Measurements from ENCODE around the gene NID1. TPM values are rescaled to one million over a fixed set of nuclear protein-coding genes. Genes with fewer than 3 reads are reported as not detected.
A peak's percentile ranks its signal among the peaks of the same experiment; 100 is the strongest.

Gene NID1
- total and polyA plus RNA-seq, 11 donors, result 19.4 to 157 (median 61.7) TPM

DNA sequence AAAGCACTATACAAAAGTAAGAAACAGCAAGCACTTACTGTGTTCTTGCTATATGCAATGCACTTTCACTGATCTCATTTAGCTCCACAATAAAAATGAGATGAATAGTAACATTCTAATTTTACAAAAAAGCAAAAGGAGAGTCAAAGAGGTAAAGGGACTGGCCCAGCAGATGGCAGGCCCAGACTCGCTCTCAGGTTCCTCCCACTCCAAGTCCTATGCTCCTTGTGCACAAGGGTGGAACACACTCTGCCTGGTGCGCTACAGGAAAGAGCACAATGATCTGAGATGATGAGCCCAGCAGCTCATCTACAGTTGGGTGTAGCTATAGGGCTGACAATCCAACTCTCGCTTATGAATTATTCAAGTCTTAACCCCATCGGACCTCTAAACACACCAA, 104.1 kb downstream of the NID1 start:
- no peaks in the 10 kb centered on the region for H3K27me3 ChIP-seq
- no peak for DNase-seq
- H3K36me3 ChIP-seq, result no peaks in the 10 kb centered on the region
- no peaks in the 10 kb centered on the region for H3K9me3 ChIP-seq
- intact Hi-C loops (cut with DNase I), result no loop called here
- peaks cover 0 to 7% (median 0%) of the 10 kb centered on the region in 12 donors for H3K4me1 ChIP-seq
- H3K4me3 ChIP-seq, result no peak overlapping the region
- TF ChIP-seq, protein P1, sequence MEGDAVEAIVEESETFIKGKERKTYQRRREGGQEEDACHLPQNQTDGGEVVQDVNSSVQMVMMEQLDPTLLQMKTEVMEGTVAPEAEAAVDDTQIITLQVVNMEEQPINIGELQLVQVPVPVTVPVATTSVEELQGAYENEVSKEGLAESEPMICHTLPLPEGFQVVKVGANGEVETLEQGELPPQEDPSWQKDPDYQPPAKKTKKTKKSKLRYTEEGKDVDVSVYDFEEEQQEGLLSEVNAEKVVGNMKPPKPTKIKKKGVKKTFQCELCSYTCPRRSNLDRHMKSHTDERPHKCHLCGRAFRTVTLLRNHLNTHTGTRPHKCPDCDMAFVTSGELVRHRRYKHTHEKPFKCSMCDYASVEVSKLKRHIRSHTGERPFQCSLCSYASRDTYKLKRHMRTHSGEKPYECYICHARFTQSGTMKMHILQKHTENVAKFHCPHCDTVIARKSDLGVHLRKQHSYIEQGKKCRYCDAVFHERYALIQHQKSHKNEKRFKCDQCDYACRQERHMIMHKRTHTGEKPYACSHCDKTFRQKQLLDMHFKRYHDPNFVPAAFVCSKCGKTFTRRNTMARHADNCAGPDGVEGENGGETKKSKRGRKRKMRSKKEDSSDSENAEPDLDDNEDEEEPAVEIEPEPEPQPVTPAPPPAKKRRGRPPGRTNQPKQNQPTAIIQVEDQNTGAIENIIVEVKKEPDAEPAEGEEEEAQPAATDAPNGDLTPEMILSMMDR (IDR thresholded peaks at IDR 0.05), result no peak
- no peak for TF ChIP-seq POLR2A (IDR thresholded peaks at IDR 0.05)
- ATAC-seq, result no peak
- WGBS, 4 donors, result 83 to 97% (median 89%) methylated on average over 4 of the region's 4 CpGs
- no peak overlapping the region for H3K27ac ChIP-seq

DNA sequence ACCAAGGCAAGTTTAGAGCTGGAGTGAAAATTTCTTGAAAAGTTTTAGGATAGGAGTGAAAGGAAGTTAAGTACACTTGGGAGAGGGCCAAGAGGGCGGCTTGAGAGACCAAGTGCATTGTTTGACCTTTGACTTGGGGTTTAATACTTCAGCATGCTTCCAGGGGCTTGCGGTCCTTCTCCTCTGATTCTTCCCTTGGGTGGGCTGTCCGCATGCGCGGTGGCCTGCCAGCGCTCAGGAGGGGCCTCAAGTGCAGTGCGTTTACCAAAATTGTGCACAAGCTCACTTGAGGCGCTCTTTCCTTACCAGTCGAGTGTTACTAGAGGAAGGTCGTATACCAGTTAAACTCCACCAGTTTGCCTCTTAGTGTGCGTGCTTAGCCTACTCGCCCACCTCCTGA, 106.9 kb downstream of the NID1 start:
- no peaks in the 10 kb centered on the region for H3K36me3 ChIP-seq
- TF ChIP-seq, protein P1 (IDR thresholded peaks at IDR 0.05), result no peak
- no peak for TF ChIP-seq POLR2A (IDR thresholded peaks at IDR 0.05)
- ATAC-seq, result no peak
- H3K27me3 ChIP-seq, result no peaks in the 10 kb centered on the region
- intact Hi-C loops (cut with DNase I), result no loop called here
- WGBS, 4 donors, result 93 to 96% (median 94%) methylated on average over 12 of the region's 12 CpGs
- DNase-seq, result no peak
- no peaks in the 10 kb centered on the region for H3K9me3 ChIP-seq
- H3K4me3 ChIP-seq, result no peak overlapping the region
- no peak overlapping the region for H3K27ac ChIP-seq
- H3K4me1 ChIP-seq, result peaks cover 0 to 35% (median 0%) of the 10 kb centered on the region in 12 donors

DNA sequence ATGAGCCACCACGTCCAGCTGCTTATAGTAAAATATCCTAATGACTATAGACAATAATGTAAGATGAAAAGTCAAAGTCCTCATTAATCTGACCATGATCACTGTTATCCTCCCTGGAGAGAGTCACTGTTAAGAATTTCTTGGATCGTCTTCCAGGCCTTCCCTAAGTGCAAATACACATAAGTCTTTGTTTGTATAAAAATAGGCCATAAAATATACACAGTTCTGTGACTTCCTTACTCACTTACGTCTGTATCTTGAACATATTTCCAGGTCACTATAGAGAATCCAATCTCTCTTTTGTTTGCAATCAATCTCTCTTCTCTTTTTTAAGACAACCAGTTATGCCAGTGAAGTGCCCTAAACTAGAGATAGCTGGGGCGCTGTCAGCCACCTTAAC, 109.1 kb downstream of the NID1 start:
- no peak overlapping the region for H3K4me3 ChIP-seq
- intact Hi-C loops (cut with DNase I), result no loop called here
- no peaks in the 10 kb centered on the region for H3K27me3 ChIP-seq
- DNase-seq (no peak), ATAC-seq (no peak)
- peak overlapping the region in 1 of 12 donors; percentile 38 for H3K27ac ChIP-seq
- no peak for TF ChIP-seq POLR2A (IDR thresholded peaks at IDR 0.05)
- TF ChIP-seq, protein P1 (IDR thresholded peaks at IDR 0.05), result no peak
- H3K4me1 ChIP-seq, result peaks cover 0 to 56% (median 0%) of the 10 kb centered on the region in 12 donors
- WGBS, 4 donors, result 79 to 82% (median 79%) methylated on average over 4 of the region's 4 CpGs
- H3K36me3 ChIP-seq, result no peaks in the 10 kb centered on the region
- H3K9me3 ChIP-seq, result no peaks in the 10 kb centered on the region

DNA sequence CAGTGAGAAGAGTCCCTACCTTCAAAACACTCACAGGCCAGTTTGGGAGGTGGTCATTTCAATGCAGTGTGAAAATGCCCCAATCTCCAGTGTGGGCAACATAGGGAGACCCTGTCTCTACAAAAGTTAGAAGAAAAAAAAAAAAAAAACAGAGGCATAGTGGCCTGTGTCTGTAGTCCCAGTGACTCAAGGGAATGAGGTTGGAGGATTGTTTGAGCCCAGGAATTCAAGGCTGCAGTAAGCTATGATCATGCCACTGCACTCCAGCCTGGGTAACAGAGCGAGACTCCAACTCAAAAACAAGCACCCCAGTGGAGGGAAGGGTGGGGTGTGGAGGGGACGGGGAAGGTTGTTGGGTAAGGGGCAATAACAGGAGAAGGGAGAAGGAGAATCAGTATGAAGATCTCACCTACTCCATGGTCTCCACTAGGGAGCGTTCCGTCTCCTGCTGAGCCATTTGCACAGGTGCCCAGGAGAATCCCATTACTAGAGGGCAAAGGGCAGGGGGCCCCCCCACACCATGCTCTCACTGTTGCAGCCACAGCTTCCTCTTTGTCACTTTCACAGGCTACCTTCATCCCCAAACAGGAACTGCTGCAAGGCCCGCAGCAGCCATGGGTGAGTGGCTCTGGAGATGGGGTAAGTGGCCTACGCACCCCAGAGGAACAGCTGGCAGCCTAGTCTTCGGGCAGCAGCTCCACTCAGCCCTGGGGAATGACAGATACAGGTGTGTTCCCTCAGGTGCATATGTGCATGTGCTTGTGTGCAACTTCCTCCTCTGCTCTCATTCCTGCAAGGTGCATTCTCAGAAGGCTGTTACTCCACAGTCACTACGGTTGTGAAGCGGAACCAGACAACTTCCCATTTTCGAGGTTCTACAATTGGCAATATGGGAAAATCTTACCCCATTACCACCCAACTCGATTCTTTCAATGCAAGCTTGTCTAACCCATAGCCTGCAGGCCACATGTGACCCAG, 110.3 kb downstream of the NID1 start:
- DNase-seq (peak in 2 of 5 donors; percentile 34 to 68), ATAC-seq (peak in 3 of 4 donors; percentile 41 to 78 (median 59))
- intact Hi-C loops (cut with DNase I), result no loop called here
- Histone ChIP-seq H3K27ac (peak overlapping the region in 1 of 12 donors; percentile 46), H3K4me1 (peaks cover 0 to 57% (median 0%) of the 10 kb centered on the region in 12 donors), H3K9me3 (no peaks in the 10 kb centered on the region), H3K27me3 (no peaks in the 10 kb centered on the region), H3K4me3 (no peak overlapping the region), H3K36me3 (no peaks in the 10 kb centered on the region)
- no peak for TF ChIP-seq POLR2A (IDR thresholded peaks at IDR 0.05)
- TF ChIP-seq, protein P1 (IDR thresholded peaks at IDR 0.05), result no peak
- 80 to 90% (median 85%) methylated on average over 10 to 11 of the region's 11 CpGs for WGBS, 4 donors

Measured in heart left ventricle (tissue), 16 donors.